Measurements from ENCODE around the gene RNGTT. TPM values are rescaled to one million over a fixed set of nuclear protein-coding genes. Genes with fewer than 3 reads are reported as not detected.
"Not testable (repeated sequence)": the region's sequence is repeated elsewhere in the genome, so short reads cannot be mapped to it uniquely, and the experiment has no call there.

RNGTT gene
- total RNA-seq, 1 donor from 2014 or later = 24.2 TPM

DNA sequence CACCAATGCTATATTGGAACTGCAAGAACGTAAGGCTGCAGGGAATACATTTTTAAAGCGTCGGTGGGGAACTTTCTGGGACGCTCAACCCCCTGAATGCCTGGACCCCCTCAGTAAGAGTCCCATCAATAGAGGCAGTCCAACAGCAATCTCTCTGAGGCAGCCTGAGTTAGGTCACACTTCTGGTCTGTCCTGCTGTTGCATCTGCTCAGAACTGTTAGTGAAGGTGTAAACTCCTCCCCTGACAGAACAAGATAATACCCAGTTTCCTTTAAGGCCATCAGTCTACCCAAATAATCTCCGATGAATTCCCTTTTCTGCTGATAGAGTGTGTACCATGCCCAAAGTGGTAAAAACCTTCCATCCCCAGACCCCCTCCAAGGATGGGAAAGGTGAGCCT lies 1.1 kb upstream of the RNGTT start:
- peak overlapping the region; percentile 11 for H3K27ac Mint-ChIP-seq
- DNase-seq (ENCODE audit: low spot score) = no peak
- intact Hi-C loops (cut with micrococcal nuclease) = loop anchor here (10.0 kb wide), 1 partner anchor 390 kb away; the partner anchor contains the start of gene UBE2J1
- H3K4me1 Mint-ChIP-seq (ENCODE audit: low read depth) = peaks cover 27% of the 10 kb centered on the region
- peaks cover 4% of the 10 kb centered on the region for H3K36me3 Mint-ChIP-seq (ENCODE audit: low read depth)
- H3K4me3 Mint-ChIP-seq (ENCODE audit: low read depth) = peak overlapping the region; percentile 97
- H3K9me3 Mint-ChIP-seq = peaks cover 9% of the 10 kb centered on the region
- peaks cover 2% of the 10 kb centered on the region for H3K27me3 Mint-ChIP-seq (ENCODE audit: low read depth)

DNA sequence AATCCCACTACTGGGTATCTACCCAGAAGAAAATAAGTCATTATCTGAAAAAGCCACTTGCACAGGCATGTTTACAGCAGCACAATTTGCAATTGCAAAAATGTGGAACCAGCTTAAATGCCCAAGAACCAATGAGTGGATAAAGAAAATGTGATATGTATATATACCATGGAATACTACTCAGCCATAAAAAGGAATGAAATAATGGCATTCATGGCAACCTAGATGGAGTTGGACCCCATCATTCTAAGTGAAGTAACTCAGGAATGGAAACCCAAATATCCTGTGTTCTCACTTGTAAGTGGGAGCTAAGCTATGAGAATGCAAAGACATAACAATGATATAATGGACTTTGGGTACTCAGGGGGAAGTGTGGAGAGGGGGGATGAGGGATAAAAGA lies 4.6 kb downstream of the RNGTT start:
- Mint-ChIP-seq H3K4me1 (ENCODE audit: low read depth) (peaks cover 27% of the 10 kb centered on the region), H3K4me3 (ENCODE audit: low read depth) (no peak overlapping the region), H3K27ac (no peak overlapping the region), H3K9me3 (peaks cover 11% of the 10 kb centered on the region), H3K36me3 (ENCODE audit: low read depth) (peaks cover 30% of the 10 kb centered on the region), H3K27me3 (ENCODE audit: low read depth) (no peaks in the 10 kb centered on the region)
- intact Hi-C loops (cut with micrococcal nuclease) = no loop called here
- no peak for DNase-seq (ENCODE audit: low spot score)

DNA sequence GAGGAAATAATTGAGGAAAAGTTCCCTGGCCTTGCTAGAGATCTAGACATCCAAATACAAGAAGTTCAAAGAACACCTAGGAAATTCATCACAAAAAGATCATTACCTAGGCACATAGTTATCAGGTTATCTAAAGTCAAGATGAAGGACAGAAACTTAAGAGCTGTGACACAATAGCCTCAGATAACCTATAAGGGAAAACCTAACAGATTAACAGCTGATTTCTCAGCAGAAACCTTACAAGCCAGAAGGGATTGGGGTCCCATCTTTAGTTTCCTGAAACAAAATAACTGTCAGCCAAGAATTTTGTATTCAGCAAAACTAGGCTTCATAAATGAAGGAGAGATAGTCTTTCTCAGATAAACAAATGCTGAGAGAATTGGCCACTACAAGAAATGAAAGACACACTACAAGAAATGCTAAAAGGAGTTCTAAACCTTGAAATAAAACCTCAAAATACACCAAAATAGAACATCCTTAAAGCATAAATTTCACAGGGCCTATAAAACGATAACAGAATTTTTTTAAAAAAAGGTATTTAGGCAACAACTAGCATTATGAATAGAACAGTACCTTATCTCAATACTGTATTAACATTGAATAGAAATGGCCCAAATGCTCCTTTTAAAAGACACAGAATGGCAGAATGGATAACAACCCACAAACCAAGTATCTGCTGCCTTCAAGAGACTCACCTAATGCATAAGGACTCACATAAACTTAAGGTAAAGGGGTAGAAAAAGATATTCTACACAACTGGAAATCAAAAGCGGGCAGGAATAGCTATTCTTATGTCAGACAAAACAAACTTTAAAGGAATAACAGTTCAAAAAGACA lies 9.7 kb downstream of the RNGTT start:
- peaks cover 27% of the 10 kb centered on the region for H3K9me3 Mint-ChIP-seq
- no peak overlapping the region for H3K4me3 Mint-ChIP-seq (ENCODE audit: low read depth)
- no peaks in the 10 kb centered on the region for H3K27me3 Mint-ChIP-seq (ENCODE audit: low read depth)
- peaks cover 4% of the 10 kb centered on the region for H3K4me1 Mint-ChIP-seq (ENCODE audit: low read depth)
- no peak overlapping the region for H3K27ac Mint-ChIP-seq
- intact Hi-C loops (cut with micrococcal nuclease) = no loop called here
- DNase-seq (ENCODE audit: low spot score) = no peak
- H3K36me3 Mint-ChIP-seq (ENCODE audit: low read depth) = peaks cover 65% of the 10 kb centered on the region

DNA sequence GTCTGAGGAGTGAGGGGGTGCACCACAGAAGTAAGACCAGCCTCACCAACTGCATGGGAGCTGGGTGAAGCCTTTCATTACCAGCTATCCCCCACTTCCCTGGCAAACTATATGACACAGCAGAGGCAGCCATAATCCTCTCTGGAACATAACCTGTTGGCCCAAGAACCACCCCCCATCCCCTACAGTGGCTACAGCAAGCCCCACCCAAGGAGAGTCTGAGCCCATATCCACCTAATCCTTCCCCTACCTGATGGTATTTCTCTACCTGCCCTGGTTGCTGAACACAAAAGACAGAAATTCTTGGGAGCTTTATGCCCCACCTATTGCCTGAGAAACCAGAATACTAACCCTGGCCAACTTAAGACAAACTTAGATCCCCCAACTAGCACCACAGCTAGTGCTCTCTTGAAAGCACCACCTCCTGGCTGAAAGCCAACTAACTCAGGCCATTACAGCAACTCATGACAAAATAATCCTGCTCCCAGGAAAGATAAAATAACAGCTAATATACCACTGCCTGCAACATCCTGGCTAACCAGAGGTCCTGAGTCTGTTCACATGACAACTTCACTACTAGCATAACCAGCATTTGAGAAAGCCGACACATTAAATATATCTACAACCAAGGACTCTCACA lies 11.2 kb downstream of the RNGTT start:
- Mint-ChIP-seq H3K27ac (no peak overlapping the region), H3K4me3 (ENCODE audit: low read depth) (no peak overlapping the region), H3K9me3 (peaks cover 23% of the 10 kb centered on the region), H3K4me1 (ENCODE audit: low read depth) (peaks cover 2% of the 10 kb centered on the region), H3K36me3 (ENCODE audit: low read depth) (peaks cover 60% of the 10 kb centered on the region), H3K27me3 (ENCODE audit: low read depth) (no peaks in the 10 kb centered on the region)
- intact Hi-C loops (cut with micrococcal nuclease) = no loop called here
- no peak for DNase-seq (ENCODE audit: low spot score)

DNA sequence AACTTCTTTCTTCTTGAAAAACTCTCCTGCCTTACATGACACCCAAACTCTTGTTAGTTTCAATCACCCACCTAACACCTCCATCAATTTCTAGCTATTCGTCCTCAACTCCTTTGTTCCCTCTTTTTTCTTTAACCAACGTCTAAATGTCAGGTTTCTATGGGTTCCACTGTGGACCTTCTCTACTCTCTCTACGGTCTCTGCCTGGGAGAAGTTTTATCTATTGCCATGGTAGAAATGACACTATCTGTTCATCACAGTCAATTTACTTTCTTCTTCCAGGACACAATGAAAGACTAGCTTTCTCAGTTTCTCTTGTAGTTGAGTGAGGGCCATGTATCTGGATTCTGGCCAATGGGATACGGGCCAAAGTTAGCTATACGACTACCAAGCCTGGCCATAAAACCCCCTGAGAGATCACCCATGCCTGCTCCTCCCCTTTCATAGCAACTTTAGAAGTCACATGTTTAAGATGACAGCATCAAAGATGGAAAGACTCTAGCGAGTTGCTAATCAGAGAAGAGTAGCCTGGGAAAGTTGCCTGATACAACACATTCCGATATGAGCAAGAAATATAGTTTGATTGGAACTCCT lies 17.9 kb downstream of the RNGTT start:
- Mint-ChIP-seq H3K4me1 (ENCODE audit: low read depth) (no peaks in the 10 kb centered on the region), H3K27ac (no peak overlapping the region)

DNA sequence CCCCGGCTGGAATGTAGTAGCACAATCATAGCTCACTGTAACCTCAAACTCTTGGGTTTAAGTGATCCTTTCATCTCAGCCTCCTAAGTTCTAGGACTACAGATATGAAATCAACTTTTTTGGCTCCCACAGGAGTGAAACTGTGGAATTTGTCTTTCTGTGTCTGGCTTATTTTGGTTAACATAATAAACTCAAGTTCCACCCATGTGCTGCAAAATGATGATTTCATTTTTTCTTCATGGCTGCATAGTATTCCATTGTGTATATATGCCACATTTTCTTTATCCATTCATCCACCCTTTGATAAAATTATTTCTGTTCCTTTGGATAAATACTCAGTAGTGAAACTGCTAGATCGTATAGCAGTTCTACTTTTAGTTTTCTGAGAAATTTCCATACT lies 29.9 kb downstream of the RNGTT start:
- Mint-ChIP-seq H3K9me3 (peaks cover 44% of the 10 kb centered on the region), H3K27me3 (ENCODE audit: low read depth) (no peaks in the 10 kb centered on the region), H3K4me3 (ENCODE audit: low read depth) (no peak overlapping the region), H3K4me1 (ENCODE audit: low read depth) (no peaks in the 10 kb centered on the region), H3K27ac (no peak overlapping the region), H3K36me3 (ENCODE audit: low read depth) (peaks cover 82% of the 10 kb centered on the region)
- no peak for DNase-seq (ENCODE audit: low spot score)
- intact Hi-C loops (cut with micrococcal nuclease) = no loop called here

More for the DNA sequence above, 17.9 kb downstream of the RNGTT start:
- DNase-seq (ENCODE audit: low spot score) = no peak
- Mint-ChIP-seq H3K36me3 (ENCODE audit: low read depth) (peaks cover 20% of the 10 kb centered on the region), H3K27me3 (ENCODE audit: low read depth) (no peaks in the 10 kb centered on the region), H3K9me3 (peaks cover 5% of the 10 kb centered on the region), H3K4me3 (ENCODE audit: low read depth) (no peak overlapping the region)
- intact Hi-C loops (cut with micrococcal nuclease) = no loop called here

DNA sequence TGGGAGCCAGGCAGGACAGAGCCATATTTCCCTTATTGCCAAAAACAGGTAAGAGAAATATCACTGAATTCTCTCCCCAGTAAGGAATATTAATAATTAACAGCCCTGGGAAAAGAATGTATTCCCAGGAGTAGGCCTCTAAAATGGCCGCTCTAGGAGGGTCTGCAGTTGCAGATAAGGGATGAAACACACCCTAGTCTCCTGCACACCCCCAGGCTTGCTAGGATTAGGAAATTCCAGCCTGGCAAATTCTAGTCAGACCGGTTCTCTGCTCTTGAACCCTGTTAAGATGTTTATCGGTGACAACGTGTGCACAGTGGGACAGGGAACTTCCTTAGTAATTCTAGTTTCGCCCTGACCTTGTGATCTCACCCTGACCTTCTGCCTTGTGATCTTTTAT lies 31.4 kb downstream of the RNGTT start:
- H3K27ac Mint-ChIP-seq; H3K4me1 Mint-ChIP-seq (ENCODE audit: low read depth); H3K27me3 Mint-ChIP-seq (ENCODE audit: low read depth); H3K4me3 Mint-ChIP-seq (ENCODE audit: low read depth); intact Hi-C loops (cut with micrococcal nuclease); DNase-seq (ENCODE audit: low spot score): not testable (repeated sequence)
- H3K36me3 Mint-ChIP-seq (ENCODE audit: low read depth) = peaks cover 70% of the 10 kb centered on the region
- H3K9me3 Mint-ChIP-seq = peaks cover 34% of the 10 kb centered on the region

DNA sequence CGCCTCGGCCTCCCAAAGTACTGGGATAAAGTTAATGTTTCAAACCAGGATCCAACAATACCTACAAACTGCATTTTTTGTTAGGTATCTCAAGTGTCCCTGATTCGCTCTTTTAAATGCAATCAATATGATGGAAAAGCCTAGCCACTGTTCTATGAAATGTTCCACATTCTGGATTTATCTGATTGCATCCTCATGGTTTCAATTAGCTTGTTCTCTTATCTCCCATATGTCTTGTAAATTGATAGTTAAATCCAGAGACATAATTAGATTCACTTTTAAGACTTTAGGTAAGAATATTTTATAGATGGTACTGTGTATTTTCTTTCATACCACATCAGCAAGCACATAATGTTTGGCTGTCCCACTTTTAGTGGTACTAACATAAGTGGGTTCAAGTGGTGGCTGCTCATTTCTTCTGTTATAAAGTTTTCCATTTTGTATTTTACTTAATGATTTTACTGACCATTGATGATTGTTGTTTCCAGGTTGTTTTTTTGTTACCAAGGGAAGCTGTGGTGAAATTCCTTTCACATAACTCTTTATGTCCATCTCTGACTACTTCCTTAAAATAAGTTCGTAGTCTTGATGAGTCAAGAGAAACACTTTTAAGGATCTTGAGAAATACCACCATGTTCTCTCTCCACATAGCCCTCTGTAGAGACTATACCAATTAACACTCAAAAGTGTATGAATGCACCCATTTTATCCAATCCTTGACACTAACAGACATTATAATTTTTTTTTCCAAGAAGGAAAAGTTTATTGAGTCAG lies 40.5 kb downstream of the RNGTT start:
- H3K4me1 Mint-ChIP-seq (ENCODE audit: low read depth) = no peaks in the 10 kb centered on the region
- no peaks in the 10 kb centered on the region for H3K27me3 Mint-ChIP-seq (ENCODE audit: low read depth)
- H3K4me3 Mint-ChIP-seq (ENCODE audit: low read depth) = no peak overlapping the region
- no peak overlapping the region for H3K27ac Mint-ChIP-seq
- H3K9me3 Mint-ChIP-seq = no peaks in the 10 kb centered on the region
- H3K36me3 Mint-ChIP-seq (ENCODE audit: low read depth) = peaks cover 23% of the 10 kb centered on the region
- intact Hi-C loops (cut with micrococcal nuclease) = no loop called here
- no peak for DNase-seq (ENCODE audit: low spot score)

DNA sequence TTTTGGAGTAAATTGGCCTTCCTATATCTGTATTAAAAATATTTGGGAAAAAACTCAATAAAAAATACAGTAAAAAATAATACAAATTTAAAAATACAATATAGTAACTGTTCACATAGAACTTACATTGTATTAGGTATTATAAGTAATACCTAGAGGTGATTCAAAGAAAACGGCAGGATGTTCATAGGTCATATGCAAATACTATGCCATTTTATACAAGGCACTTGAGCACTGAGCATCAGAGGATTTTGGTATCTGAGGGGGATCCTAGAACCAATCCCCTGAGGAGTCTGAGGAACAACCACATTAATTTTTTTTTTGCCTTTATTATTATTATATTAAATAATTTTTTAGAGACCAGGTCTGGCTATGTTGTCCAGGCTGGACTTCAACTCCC lies 41.7 kb downstream of the RNGTT start:
- H3K27ac Mint-ChIP-seq = no peak overlapping the region
- intact Hi-C loops (cut with micrococcal nuclease) = no loop called here
- no peaks in the 10 kb centered on the region for H3K27me3 Mint-ChIP-seq (ENCODE audit: low read depth)
- no peaks in the 10 kb centered on the region for H3K9me3 Mint-ChIP-seq
- H3K36me3 Mint-ChIP-seq (ENCODE audit: low read depth) = peaks cover 26% of the 10 kb centered on the region
- peaks cover 6% of the 10 kb centered on the region for H3K4me1 Mint-ChIP-seq (ENCODE audit: low read depth)
- no peak for DNase-seq (ENCODE audit: low spot score)
- H3K4me3 Mint-ChIP-seq (ENCODE audit: low read depth) = no peak overlapping the region

DNA sequence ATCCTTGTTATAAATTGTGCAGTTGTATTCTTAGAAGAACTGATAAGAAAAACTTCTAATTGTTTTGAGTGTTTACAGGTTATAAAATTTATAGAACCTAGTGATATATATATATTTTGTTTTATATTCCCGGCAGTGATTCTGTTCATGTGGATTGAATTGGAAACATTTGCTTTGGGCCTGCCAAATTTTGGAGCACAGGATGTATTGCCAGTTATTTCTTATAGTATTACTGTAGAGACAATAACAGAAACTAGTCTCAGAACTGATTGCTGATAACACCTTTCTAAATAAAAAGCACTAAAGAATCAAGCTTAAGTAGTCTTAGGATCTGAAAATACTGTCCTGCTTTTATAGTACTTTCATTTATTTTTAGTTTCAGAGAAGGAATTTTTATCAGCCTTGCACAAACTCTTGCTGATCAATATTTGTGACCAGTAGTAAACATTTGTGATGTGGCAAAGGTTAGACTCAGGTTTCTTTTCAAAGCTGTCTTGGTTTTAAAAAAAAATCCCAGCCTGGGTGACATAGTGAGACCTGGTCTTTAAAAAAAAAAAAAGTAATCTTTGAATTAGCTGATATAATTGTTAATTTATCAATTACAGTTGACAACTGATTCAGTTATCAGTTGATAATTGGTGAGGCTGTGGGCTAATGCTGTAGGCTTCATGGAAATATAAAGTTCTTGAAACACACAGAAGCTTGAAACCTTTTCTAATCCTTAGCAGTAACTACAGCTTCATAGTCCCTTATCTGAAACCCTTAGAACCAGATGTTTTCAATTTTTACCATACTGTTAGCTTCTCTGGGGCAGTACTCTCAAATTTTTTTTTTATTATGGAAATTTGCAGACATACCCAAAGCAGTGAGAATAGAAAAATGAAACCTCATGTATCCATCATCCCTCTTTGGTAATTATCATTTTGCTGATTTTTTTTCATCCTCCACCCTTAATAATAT lies 42.4 kb downstream of the RNGTT start:
- Mint-ChIP-seq H3K9me3 (no peaks in the 10 kb centered on the region), H3K36me3 (ENCODE audit: low read depth) (peaks cover 26% of the 10 kb centered on the region), H3K27ac (no peak overlapping the region), H3K27me3 (ENCODE audit: low read depth) (no peaks in the 10 kb centered on the region), H3K4me3 (ENCODE audit: low read depth) (no peak overlapping the region), H3K4me1 (ENCODE audit: low read depth) (peaks cover 8% of the 10 kb centered on the region)
- no peak for DNase-seq (ENCODE audit: low spot score)
- intact Hi-C loops (cut with micrococcal nuclease) = no loop called here

DNA sequence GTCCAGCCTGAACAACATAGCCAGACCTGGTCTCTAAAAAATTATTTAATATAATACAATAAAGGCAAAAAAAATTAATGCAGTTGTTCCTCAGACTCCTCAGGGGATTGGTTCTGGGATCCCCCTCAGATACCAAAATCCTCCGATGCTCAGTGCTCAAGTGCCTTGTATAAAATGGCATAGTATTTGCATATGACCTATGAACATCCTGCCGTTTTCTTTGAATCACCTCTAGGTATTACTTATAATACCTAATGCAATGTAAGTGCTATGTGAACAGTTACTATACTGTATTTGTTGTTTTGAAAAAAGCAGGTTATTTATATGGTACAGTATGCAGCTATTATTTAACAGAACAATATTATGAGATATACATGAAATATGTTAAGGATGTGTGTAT lies 43.3 kb downstream of the RNGTT start:
- peaks cover 3% of the 10 kb centered on the region for H3K9me3 Mint-ChIP-seq
- peaks cover 33% of the 10 kb centered on the region for H3K36me3 Mint-ChIP-seq (ENCODE audit: low read depth)
- H3K4me1 Mint-ChIP-seq (ENCODE audit: low read depth) = peaks cover 8% of the 10 kb centered on the region
- no peak overlapping the region for H3K27ac Mint-ChIP-seq
- no peak for DNase-seq (ENCODE audit: low spot score)
- H3K27me3 Mint-ChIP-seq (ENCODE audit: low read depth) = no peaks in the 10 kb centered on the region
- H3K4me3 Mint-ChIP-seq (ENCODE audit: low read depth) = no peak overlapping the region
- intact Hi-C loops (cut with micrococcal nuclease) = no loop called here

DNA sequence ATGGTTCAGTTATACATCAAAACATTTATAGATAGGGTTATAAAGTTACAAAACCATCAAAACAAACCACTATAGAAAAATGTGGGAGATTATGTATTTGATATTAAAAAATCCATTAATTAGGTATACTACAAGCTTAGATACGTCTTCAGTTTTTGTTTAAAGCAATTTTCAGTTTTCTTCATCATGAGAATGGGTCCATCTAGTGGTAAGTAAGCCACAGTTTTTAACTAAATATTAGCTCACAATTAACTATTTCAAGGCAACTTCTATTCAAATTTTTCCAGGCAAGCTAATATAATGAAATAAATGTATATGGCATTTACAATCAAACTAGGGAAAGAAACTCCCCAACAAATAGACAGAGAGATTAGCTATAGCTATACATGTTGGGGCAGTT lies 44.4 kb downstream of the RNGTT start:
- Mint-ChIP-seq H3K36me3 (ENCODE audit: low read depth) (peaks cover 33% of the 10 kb centered on the region), H3K27ac (no peak overlapping the region), H3K27me3 (ENCODE audit: low read depth) (no peaks in the 10 kb centered on the region), H3K4me3 (ENCODE audit: low read depth) (no peak overlapping the region), H3K4me1 (ENCODE audit: low read depth) (peaks cover 8% of the 10 kb centered on the region), H3K9me3 (peaks cover 14% of the 10 kb centered on the region)
- intact Hi-C loops (cut with micrococcal nuclease) = no loop called here
- no peak for DNase-seq (ENCODE audit: low spot score)
